Raji (cell line): ENCODE measurements around the gene WWTR1.

ENCODE experiments used
- POLR2A ChIP-seq: IDR thresholded peaks from 2 replicates; pipeline ENCODE4 v1.6.1; 2011; ENCODE audit warnings: low read depth, low read length, control low read depth; ENCODE audit not compliant: insufficient read depth

The WWTR1 gene

DNA sequence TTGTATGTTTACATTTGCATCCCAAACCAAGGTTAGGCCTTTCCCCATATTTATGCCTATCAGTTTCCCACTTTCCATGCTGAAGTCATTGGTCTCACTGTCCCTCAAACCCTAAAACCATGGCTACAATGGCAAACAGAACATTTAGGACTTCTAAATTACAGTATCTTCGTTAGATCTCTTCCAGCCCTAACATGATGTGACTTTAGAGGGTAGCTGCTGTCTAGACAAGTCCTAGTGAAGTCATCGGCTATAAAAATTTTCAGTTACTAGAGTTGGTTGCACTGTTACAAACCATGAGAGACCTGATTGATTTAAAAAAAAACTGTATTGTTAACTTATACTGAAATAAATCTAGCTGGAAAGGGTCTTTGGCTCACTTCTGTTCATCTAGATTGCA is 128.7 kb downstream of the WWTR1 start:
- TF ChIP-seq POLR2A: no peak

DNA sequence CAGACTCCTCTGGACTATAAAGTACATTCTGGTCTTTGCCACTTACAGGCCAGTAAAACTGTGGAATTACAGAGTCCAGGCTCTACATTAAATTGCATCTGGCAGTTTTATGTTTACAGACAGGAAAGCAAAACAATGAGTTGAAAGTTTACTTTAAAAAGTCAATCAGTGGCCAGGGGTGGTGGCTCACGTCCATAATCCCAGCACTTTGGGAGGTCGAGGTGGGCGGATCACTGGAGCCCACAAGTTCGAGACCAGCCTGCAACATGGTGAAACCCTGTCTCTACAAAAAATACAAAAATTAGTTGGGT is 129.5 kb downstream of the WWTR1 start:
- no peak for TF ChIP-seq POLR2A

DNA sequence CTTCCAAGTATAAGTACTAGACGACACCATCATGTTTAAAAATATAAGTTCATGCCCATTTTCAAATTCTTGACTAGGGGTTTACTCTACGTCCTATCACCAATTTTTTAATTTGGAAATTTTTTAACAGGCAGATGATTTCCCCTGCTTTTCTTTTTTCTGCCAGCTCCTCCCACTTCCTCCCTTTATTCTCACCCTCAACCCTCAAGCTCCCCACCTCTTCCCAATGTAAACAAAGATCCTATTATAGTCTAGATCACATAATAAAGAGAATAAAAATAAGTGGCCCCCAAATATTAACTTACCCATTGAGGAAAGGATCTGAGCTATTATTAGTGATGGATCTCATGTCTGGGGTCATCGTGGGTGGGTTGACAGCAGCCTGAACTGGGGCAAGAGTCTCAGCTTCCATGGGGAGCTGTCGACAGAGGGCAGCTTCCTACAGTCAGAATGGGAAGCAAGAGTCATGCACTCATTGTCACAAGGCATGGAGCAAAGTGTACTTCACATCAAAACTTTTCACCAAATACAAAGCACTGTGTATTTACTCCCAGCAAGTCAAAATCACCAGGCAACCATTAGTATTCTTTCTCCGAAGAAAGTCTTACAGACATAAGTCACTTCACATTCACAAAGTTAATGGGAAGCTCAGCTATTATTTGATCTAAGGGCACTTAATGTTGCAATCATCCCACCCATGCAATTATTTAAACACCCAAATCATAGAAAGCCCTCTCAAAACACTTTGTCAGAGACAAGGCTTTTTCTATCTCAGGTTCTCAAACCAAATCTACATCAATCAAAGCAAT is 130.1 kb downstream of the WWTR1 start:
- TF ChIP-seq POLR2A: no peak

DNA sequence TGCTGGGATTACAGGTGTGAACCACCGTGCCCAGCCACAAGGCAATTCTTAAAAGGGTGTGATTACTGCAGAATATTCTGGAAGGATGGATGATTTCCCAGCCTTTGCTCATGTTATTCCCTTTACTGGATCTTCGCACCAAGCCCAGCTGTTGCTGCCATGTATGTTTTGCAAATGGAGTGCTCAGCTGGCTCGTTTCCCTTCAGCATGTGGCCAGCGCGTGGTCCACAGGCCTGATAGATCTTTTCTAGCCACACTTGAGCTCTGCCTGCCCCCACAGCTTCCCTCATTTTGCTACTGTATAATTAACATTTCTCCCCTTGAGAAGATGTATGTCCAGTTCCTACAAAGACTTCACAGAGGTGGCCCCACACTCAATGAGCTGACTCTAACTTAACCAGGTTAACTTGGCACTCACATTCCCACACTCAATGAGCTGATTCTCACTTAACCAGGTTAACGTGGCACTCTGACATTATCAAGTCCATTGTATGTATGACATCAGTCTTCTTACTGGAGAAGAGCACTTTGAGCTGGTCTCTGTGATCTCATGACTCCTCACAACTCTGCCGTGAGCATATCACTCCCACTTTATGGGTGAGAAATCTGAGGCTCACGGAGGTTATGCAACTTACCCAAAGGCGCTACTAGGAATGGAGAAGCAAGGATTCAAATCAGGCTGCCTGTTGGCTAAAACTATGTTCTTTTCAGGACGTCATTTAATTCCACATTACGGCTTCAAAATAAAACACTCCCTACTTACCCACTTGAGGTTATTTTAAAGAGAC is 134.1 kb downstream of the WWTR1 start:
- no peak for TF ChIP-seq POLR2A

DNA sequence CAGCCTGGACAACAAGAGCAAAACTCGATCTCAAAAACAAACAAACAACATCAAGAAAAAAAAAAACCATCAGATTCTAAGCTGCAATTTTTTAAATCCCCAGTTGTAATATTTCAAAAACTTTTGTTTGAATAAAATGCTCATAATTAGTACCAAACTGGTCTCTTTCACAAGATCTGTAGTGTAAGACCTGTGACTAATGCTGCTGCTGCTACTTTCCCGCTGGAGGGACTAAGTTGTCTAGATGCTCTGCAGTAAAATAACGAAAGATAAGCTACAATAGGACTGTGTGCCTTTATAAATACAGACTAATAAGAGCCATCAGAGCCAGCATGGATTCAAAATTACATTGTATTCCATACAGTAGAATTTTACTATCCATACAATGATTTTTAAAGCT is 137.9 kb downstream of the WWTR1 start:
- TF ChIP-seq POLR2A: no peak

DNA sequence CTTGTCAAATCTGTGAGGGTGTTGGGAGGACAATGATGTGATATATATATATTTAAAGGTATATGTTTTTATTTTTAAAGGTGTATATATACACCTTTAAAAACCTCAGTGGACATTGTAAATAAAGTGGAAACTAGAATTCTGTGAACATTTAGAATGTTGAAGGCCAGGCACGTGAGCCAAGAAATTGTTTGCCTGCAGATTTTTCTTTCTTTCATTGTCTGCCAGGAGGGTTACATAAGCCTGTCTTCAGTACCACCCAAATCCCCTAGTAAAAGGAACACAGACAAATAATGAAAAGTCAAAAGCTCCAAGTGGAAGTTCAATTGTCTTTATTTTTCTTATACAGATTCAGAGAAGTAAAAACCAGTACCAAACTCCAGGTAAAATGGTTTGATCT is 140.9 kb downstream of the WWTR1 start:
- no peak for TF ChIP-seq POLR2A

DNA sequence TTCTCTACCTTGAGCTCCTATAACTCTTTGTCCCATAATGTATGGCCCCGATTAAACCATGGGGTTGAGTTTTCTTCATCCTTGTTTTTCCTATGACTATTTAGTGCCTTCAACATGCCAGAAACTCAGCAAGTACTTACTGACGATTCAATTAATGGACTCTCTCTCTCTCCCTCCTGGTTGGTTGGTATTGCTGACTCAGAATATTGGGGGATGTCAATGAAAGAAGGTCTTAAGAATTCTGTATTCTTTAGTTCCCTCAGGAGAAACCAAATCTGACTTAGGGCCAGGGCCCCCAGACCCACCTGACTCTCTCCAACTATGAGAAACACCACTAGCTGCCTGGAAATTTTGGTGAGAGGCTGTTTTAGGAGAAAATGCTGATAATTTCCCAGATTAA is 142.6 kb downstream of the WWTR1 start:
- TF ChIP-seq POLR2A: no peak

- no peak for TF ChIP-seq POLR2A
These were observed 143.4 kb downstream of the WWTR1 start for GRCh38 chr3:149514471-149514870.

DNA sequence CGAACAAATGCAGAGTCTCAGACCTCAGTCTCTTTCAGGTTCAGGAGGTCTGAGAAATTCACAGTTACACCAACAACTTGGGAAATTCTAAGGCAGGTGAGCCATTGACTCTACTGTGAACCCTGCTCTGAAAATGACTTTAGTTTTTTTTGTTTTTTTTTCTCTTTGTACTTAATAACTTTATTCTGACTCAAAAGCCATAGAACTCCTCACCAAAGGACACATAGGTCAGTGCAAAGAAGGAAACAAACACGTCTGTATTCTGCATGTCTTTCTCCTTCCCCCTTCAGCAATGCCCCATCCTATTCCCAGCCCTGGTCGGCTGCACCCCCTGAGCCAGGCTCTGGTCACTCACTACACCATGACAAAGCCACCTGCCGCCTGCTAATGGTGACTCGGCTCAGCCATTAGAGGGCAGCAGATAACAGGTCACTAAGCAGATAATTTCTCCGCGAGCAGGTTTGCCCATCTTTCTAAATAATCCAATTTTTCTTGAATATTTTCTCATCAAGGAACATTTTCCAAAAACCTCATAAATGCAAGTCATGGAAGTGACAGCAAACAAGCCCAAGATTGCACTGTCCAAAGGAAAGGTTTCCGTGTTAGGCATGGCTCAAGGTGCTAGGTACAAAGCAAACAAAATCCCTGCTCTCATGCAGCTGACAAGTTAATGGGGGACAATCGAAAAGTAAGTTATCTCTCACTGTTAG is 145.6 kb downstream of the WWTR1 start:
- no peak for TF ChIP-seq POLR2A

DNA sequence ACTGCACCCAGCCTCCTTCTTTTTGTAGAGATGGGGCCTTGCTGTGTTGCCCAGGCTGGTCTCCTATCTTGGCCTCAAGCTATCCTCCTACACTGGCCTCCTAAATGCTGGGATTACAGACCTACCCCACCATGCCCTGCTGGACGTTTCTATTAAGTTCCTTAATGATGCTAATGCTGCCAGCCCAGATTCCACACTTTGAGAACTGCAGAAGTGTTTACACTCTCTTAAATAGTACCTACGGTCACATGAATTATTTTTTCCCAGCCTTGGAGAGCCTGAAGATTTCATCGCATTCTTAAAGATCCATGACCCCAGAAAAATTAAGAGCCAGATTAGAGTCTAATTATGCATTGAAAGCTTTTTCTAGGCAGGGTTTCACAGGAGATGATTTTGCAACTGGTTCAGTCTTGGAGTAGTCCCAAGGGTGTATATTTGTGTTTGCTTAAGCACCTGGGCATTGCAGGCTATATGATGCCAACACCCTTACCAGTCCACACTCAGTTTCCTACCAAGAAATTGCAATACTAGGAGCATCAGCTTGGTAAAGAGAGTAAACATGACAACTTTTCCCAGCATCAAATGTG is 146.7 kb downstream of the WWTR1 start:
- no peak for TF ChIP-seq POLR2A

DNA sequence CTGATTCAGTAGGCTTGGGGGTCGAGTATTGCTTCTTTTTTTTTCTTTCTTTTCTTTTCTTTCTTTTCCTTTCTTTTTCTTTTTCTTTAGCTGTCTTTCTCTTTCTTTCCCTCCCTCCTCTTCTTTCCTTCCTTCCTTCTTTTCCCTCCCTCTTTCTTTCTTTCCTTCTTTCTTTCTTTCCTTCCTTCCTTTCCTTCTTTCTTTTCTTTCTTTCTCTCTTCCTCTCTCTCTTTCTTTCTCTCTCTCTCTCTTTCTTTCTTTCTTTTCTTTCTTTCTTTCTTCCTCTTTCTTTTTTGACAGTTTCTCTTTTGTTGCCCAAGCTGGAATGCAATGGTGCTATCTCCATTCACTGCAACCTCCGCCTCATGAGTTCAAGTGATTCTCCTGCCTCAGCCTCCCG is 147.3 kb downstream of the WWTR1 start:
- TF ChIP-seq POLR2A: no peak

GRCh38 chr3:149509526-149509925 is 148.3 kb downstream of the WWTR1 start:
- no peak for TF ChIP-seq POLR2A

- TF ChIP-seq POLR2A: no peak
These were observed 150.1 kb downstream of the WWTR1 start for GRCh38 chr3:149507491-149508324.

GRCh38 chr3:149506965-149507364 is 150.9 kb downstream of the WWTR1 start:
- TF ChIP-seq POLR2A: no peak

DNA sequence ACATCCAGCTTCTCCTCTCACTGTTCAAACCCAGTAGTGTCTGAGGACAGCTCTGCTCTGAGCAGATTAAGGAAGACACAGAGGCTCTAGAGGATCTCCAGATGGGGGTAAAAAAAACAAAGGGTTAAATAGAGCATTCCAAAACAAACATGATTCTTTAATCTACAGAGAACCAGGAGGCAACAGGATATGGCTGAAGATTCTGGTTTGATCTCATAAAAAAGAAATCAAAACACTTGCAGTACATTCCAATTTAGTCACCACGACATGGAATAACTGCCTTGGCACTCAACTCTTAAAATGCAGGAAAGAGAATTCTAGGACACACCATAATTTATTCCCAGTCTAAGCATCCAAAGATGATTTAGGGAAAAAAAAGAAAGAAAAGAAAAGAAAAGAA is 151.3 kb downstream of the WWTR1 start:
- no peak for TF ChIP-seq POLR2A
